Activated T-cell treated with anti-CD3 and anti-CD28 coated beads, Interleukin-2, amount 50 U/mL, for 24 hours (primary cell): Measurements from ENCODE around the gene PDXK.
"Not testable (repeated sequence)": the region's sequence is repeated elsewhere in the genome, so short reads cannot be mapped to it uniquely, and the experiment has no call there.

Experiments used
- DNase-seq: peaks from one replicate; pipeline ENCODE4 v3.0.0-alpha.2; 2020
- H3K27ac Mint-ChIP-seq: 2 replicates; pipeline ENCODE4 v1.8.0; 2020; ENCODE audit warnings: mild to moderate bottlenecking, mixed read lengths
- H3K27me3 Mint-ChIP-seq: 2 replicates; pipeline ENCODE4 v1.8.0; 2020; ENCODE audit warnings: mixed read lengths
- H3K36me3 Mint-ChIP-seq: 2 replicates; pipeline ENCODE4 v1.8.0; 2020; ENCODE audit warnings: low read depth, mixed read lengths
- H3K4me1 Mint-ChIP-seq: 2 replicates; pipeline ENCODE4 v1.8.0; 2020; ENCODE audit warnings: low read depth, mixed read lengths
- H3K4me3 Mint-ChIP-seq: 2 replicates; pipeline ENCODE4 v1.8.0; 2020; ENCODE audit warnings: mild to moderate bottlenecking, moderate library complexity, mixed read lengths
- H3K9me3 Mint-ChIP-seq: 2 replicates; pipeline ENCODE4 v1.8.0; 2020; ENCODE audit warnings: mixed read lengths

The PDXK gene

GRCh38 chr21:43691086-43691795, 27.7 kb upstream of the PDXK start:
- Mint-ChIP-seq H3K27ac (no peak overlapping the region), H3K4me1 (no peaks in the 10 kb centered on the region)

GRCh38 chr21:43691801-43692200, 27.1 kb upstream of the PDXK start:
- Mint-ChIP-seq H3K36me3 (peaks cover 100% of the 10 kb centered on the region), H3K9me3 (no peaks in the 10 kb centered on the region), H3K4me3 (no peak overlapping the region), H3K27me3 (no peaks in the 10 kb centered on the region), H3K27ac (no peak overlapping the region), H3K4me1 (peaks cover under 1% of the 10 kb centered on the region)
- DNase-seq, result no peak

More at GRCh38 chr21:43691086-43691795, 27.7 kb upstream of the PDXK start:
- peaks cover 100% of the 10 kb centered on the region for H3K36me3 Mint-ChIP-seq
- H3K27me3 Mint-ChIP-seq, result no peaks in the 10 kb centered on the region
- DNase-seq, result no peak
- no peak overlapping the region for H3K4me3 Mint-ChIP-seq
- H3K9me3 Mint-ChIP-seq, result no peaks in the 10 kb centered on the region

- peaks cover 99% of the 10 kb centered on the region for H3K36me3 Mint-ChIP-seq
- DNase-seq, result no peak
- no peaks in the 10 kb centered on the region for H3K9me3 Mint-ChIP-seq
- no peak overlapping the region for H3K4me3 Mint-ChIP-seq
- peaks cover 8% of the 10 kb centered on the region for H3K4me1 Mint-ChIP-seq
- no peak overlapping the region for H3K27ac Mint-ChIP-seq
- no peaks in the 10 kb centered on the region for H3K27me3 Mint-ChIP-seq
Measured at GRCh38 chr21:43692949-43693348, 26.0 kb upstream of the PDXK start.

- Mint-ChIP-seq H3K36me3 (peaks cover 99% of the 10 kb centered on the region), H3K27me3 (no peaks in the 10 kb centered on the region)
Measured at GRCh38 chr21:43693981-43694380, 24.9 kb upstream of the PDXK start.

GRCh38 chr21:43694437-43695079, 24.4 kb upstream of the PDXK start:
- H3K9me3 Mint-ChIP-seq, result no peaks in the 10 kb centered on the region
- H3K36me3 Mint-ChIP-seq, result peaks cover 95% of the 10 kb centered on the region
- no peak overlapping the region for H3K27ac Mint-ChIP-seq
- H3K4me3 Mint-ChIP-seq, result no peak overlapping the region
- peaks cover 12% of the 10 kb centered on the region for H3K4me1 Mint-ChIP-seq
- no peak for DNase-seq
- no peaks in the 10 kb centered on the region for H3K27me3 Mint-ChIP-seq

More at GRCh38 chr21:43693981-43694380, 24.9 kb upstream of the PDXK start:
- no peak for DNase-seq
- Mint-ChIP-seq H3K9me3 (no peaks in the 10 kb centered on the region), H3K4me3 (no peak overlapping the region), H3K27ac (no peak overlapping the region), H3K4me1 (peaks cover 11% of the 10 kb centered on the region)

- Mint-ChIP-seq H3K27ac (no peak overlapping the region), H3K9me3 (no peaks in the 10 kb centered on the region), H3K27me3 (no peaks in the 10 kb centered on the region), H3K4me1 (peaks cover 15% of the 10 kb centered on the region), H3K36me3 (peaks cover 79% of the 10 kb centered on the region), H3K4me3 (no peak overlapping the region)
- DNase-seq, result no peak
Measured at GRCh38 chr21:43696214-43696613, 22.7 kb upstream of the PDXK start.

GRCh38 chr21:43697758-43698643, 20.9 kb upstream of the PDXK start:
- DNase-seq, result no peak
- Mint-ChIP-seq H3K27ac (peak overlapping the region; percentile 40), H3K27me3 (peaks cover 5% of the 10 kb centered on the region)

GRCh38 chr21:43699492-43699777, 19.5 kb upstream of the PDXK start:
- peaks cover 22% of the 10 kb centered on the region for H3K4me1 Mint-ChIP-seq
- DNase-seq, H3K27me3 Mint-ChIP-seq, H3K27ac Mint-ChIP-seq, H3K9me3 Mint-ChIP-seq, H3K4me3 Mint-ChIP-seq: not testable (repeated sequence)
- H3K36me3 Mint-ChIP-seq, result peaks cover 46% of the 10 kb centered on the region

More at GRCh38 chr21:43697758-43698643, 20.9 kb upstream of the PDXK start:
- Mint-ChIP-seq H3K4me1 (peaks cover 21% of the 10 kb centered on the region), H3K9me3 (no peaks in the 10 kb centered on the region), H3K36me3 (peaks cover 61% of the 10 kb centered on the region), H3K4me3 (no peak overlapping the region)

GRCh38 chr21:43699933-43700599, 18.9 kb upstream of the PDXK start:
- Mint-ChIP-seq H3K27me3 (peaks cover 5% of the 10 kb centered on the region), H3K36me3 (peaks cover 40% of the 10 kb centered on the region), H3K4me1 (peaks cover 22% of the 10 kb centered on the region), H3K9me3 (no peaks in the 10 kb centered on the region), H3K4me3 (no peak overlapping the region), H3K27ac (peak overlapping the region; percentile 12)
- DNase-seq, result no peak

- Mint-ChIP-seq H3K27me3 (peaks cover 5% of the 10 kb centered on the region), H3K4me3 (no peak overlapping the region), H3K27ac (no peak overlapping the region), H3K4me1 (peaks cover 20% of the 10 kb centered on the region), H3K36me3 (peaks cover 19% of the 10 kb centered on the region), H3K9me3 (no peaks in the 10 kb centered on the region)
- no peak for DNase-seq
Measured at GRCh38 chr21:43701936-43702784, 16.8 kb upstream of the PDXK start.

- DNase-seq, result no peak
- Mint-ChIP-seq H3K4me3 (no peak overlapping the region), H3K4me1 (peaks cover 16% of the 10 kb centered on the region), H3K9me3 (no peaks in the 10 kb centered on the region), H3K36me3 (peaks cover 15% of the 10 kb centered on the region), H3K27ac (no peak overlapping the region), H3K27me3 (peaks cover 5% of the 10 kb centered on the region)
Measured at GRCh38 chr21:43702785-43703034, 16.2 kb upstream of the PDXK start.

GRCh38 chr21:43703035-43703880, 15.7 kb upstream of the PDXK start:
- Mint-ChIP-seq H3K27ac (no peak overlapping the region), H3K4me3 (no peak overlapping the region), H3K9me3 (no peaks in the 10 kb centered on the region), H3K36me3 (peaks cover 9% of the 10 kb centered on the region), H3K4me1 (peaks cover 14% of the 10 kb centered on the region), H3K27me3 (peaks cover 5% of the 10 kb centered on the region)
- DNase-seq, result no peak

GRCh38 chr21:43707462-43707861, 11.5 kb upstream of the PDXK start:
- Mint-ChIP-seq H3K4me3 (no peak overlapping the region), H3K27me3 (peaks cover 5% of the 10 kb centered on the region), H3K36me3 (no peaks in the 10 kb centered on the region), H3K4me1 (peaks cover 5% of the 10 kb centered on the region), H3K27ac (no peak overlapping the region), H3K9me3 (no peaks in the 10 kb centered on the region)
- no peak for DNase-seq
